B cell (primary cell): Measurements from ENCODE around the gene CEACAM20. TPM values are rescaled to one million over a fixed set of nuclear protein-coding genes. Genes with fewer than 3 reads are reported as not detected.

Experiments used
- ATAC-seq: fragments of 200-7000 bp; cut with Tn5 transposase; one replicate; pipeline ENCODE4 v1.10.0; 2021; ENCODE audit warnings: low read depth, mild to moderate bottlenecking, moderate number of reproducible peaks, moderate library complexity
- CTCF ChIA-PET: fragments of 350-600 bp; sonication (Branson Sonifier 250); formaldehyde crosslinking; loops from one replicate; lab custom pipeline; 2021; ENCODE audit warnings: antibody characterized with exemption, inconsistent platforms; lab: Charles Lee
- POLR2A ChIA-PET: fragments of 350-600 bp; sonication (Branson Sonifier 250); formaldehyde crosslinking; loops from one replicate; lab custom pipeline; 2021; ENCODE audit warnings: antibody characterized with exemption; lab: Charles Lee
- DNase-seq: peaks from one replicate; pipeline ENCODE4 v3.0.0; 2013
- H2AFZ ChIP-seq: 2 replicates; pipeline ENCODE4 v1.6.1; 2012; ENCODE audit warnings: mild to moderate bottlenecking, low read depth, low read length; ENCODE audit not compliant: insufficient read depth, poor library complexity, severe bottlenecking
- H3K27ac ChIP-seq, 2 donors: 1 replicate in 1 of 2; 2 replicates in 1 of 2; pipeline ENCODE4 v1.5.1; 2012 to 2013; ENCODE audit warnings: low read length in 2 of 2, mild to moderate bottlenecking in 2 of 2, moderate library complexity in 1 of 2
- H3K27me3 ChIP-seq, 4 experiments: fragments of 200-600 bp in 1 of 4; sonication (generic) in 1 of 4; replicated peaks in 1 of 4; 1 replicate in 2 of 4; 2 replicates in 2 of 4; pipeline versions ENCODE4 v1.6.1 to v1.7.0; 2013 to 2016; ENCODE audit warnings: low read length in 3 of 4, mild to moderate bottlenecking in 2 of 4, mixed read lengths in 1 of 4, moderate library complexity in 1 of 4; ENCODE audit not compliant: insufficient read depth in 4 of 4, control insufficient read depth in 3 of 4; ENCODE audit errors: control extremely low read depth in 1 of 4
- H3K36me3 ChIP-seq, 2 experiments: replicated peaks in 1 of 2; 1 replicate in 1 of 2; 2 replicates in 1 of 2; pipeline versions ENCODE4 v1.6.1 to v1.7.1; 2013; ENCODE audit warnings: low read length in 1 of 2; ENCODE audit not compliant: insufficient read depth in 2 of 2, control insufficient read depth in 1 of 2; ENCODE audit errors: control extremely low read depth in 1 of 2, extremely low read depth in 1 of 2
- H3K4me1 ChIP-seq, 2 donors: fragments of 200-600 bp in 1 of 2; sonication (generic) in 1 of 2; 1 replicate in 1 of 2; 2 replicates in 1 of 2; pipeline versions ENCODE4 v1.5.1 to v1.6.1; 2013 to 2017; ENCODE audit warnings: low read length in 2 of 2; ENCODE audit not compliant: control insufficient read depth in 2 of 2, insufficient read depth in 2 of 2
- H3K4me2 ChIP-seq: replicated peaks from 2 replicates; pipeline ENCODE3; 2012; ENCODE audit warnings: mild to moderate bottlenecking, low read depth, low read length; ENCODE audit not compliant: poor library complexity, severe bottlenecking
- H3K4me3 ChIP-seq, 5 experiments: fragments of 200-600 bp in 1 of 5; sonication (generic) in 1 of 5; 1 replicate in 3 of 5; 2 replicates in 2 of 5; pipeline versions ENCODE4 v1.5.1 to v1.7.0; 2011 to 2016; ENCODE audit warnings: low read length in 4 of 5, mild to moderate bottlenecking in 4 of 5, low read depth in 2 of 5, control low read depth in 1 of 5, moderate library complexity in 1 of 5; ENCODE audit not compliant: insufficient read depth in 1 of 5; ENCODE audit errors: control extremely low read depth in 1 of 5, extremely low read depth in 1 of 5
- H3K79me2 ChIP-seq: fragments of 200-600 bp; sonication (generic); one replicate; pipeline ENCODE4 v1.6.0; 2016; ENCODE audit warnings: low read length; ENCODE audit not compliant: control insufficient read depth, insufficient read depth
- H3K9ac ChIP-seq: fragments of 200-600 bp; sonication (generic); 2 replicates; pipeline ENCODE4 v1.6.1; 2017; ENCODE audit warnings: mild to moderate bottlenecking, low read length, moderate library complexity
- H3K9me3 ChIP-seq, 3 donors: one replicate each; pipeline versions ENCODE4 v1.6.1 to v1.7.1; 2013; ENCODE audit warnings: low read length in 2 of 3; ENCODE audit not compliant: control insufficient read depth in 2 of 3, insufficient read depth in 1 of 3; ENCODE audit errors: control extremely low read depth in 1 of 3
- H4K20me1 ChIP-seq: 2 replicates; pipeline ENCODE4 v1.6.0; 2012; ENCODE audit warnings: mild to moderate bottlenecking, low read length; ENCODE audit not compliant: insufficient read depth, control insufficient read depth, poor library complexity, severe bottlenecking
- H3K27ac Mint-ChIP-seq: one replicate; pipeline ENCODE4 v1.8.0; 2021; ENCODE audit warnings: mixed read lengths
- H3K27me3 Mint-ChIP-seq: one replicate; pipeline ENCODE4 v1.8.0; 2021; ENCODE audit warnings: mixed read lengths
- H3K4me1 Mint-ChIP-seq: one replicate; pipeline ENCODE4 v1.8.0; 2021; ENCODE audit warnings: mixed read lengths
- H3K4me3 Mint-ChIP-seq: one replicate; pipeline ENCODE4 v1.8.0; 2021; ENCODE audit warnings: mixed read lengths
- H3K9me3 Mint-ChIP-seq: one replicate; pipeline ENCODE4 v1.8.0; 2022; ENCODE audit warnings: mixed read lengths; ENCODE audit not compliant: insufficient read depth
- CTCF ChIP-seq: fragments of 200-600 bp; IDR thresholded peaks from one replicate; pipeline ENCODE4 v1.8.0; 2022; ENCODE audit warnings: antibody characterized with exemption, mild to moderate bottlenecking
- EZH2 ChIP-seq: IDR thresholded peaks from 2 replicates; pipeline ENCODE4 v1.6.1; 2012; ENCODE audit warnings: borderline replicate concordance, low read depth, mild to moderate bottlenecking, moderate library complexity, low read length; ENCODE audit not compliant: insufficient read depth, poor library complexity, severe bottlenecking
- WGBS: methylation state at CpG from one replicate; pipeline ENCODE4 v1.1.5; 2013; ENCODE audit warnings: missing lambda C conversion rate; ENCODE audit not compliant: insufficient coverage; 5-methylcytosine and 5-hydroxymethylcytosine counted together
- intact Hi-C: fragments of 100-400 bp; cut with micrococcal nuclease; formaldehyde crosslinking; loops from one replicate; pipeline ENCODE4 v1.10.0; 2022
- polyA plus RNA-seq: library from polyadenylated mRNA; depleted of rRNA; stranded (reverse); fragments of >200 nt; gene quantifications from 2 replicates; pipeline ENCODE4 v1.2.3, GENCODE V29; 2012
- total RNA-seq, 2 donors: library from RNA; stranded (reverse); fragments of 120-200 nt in 1 of 2; gene quantifications; 1 replicate in 1 of 2; 2 replicates in 1 of 2; pipeline versions ENCODE4 v1.2.3 to v1.2.4, GENCODE V29; 2013 to 2022

Gene CEACAM20
- total and polyA plus RNA-seq, 2 donors (not counting 1 experiment from before 2014, with no cell fraction given): not detected

GRCh38 chr19:44553478-44554171, 24.1 kb upstream of the CEACAM20 start:
- no peak for ATAC-seq
- H3K27me3 ChIP-seq: peaks cover 0 to 7% (median 0%) of the 10 kb centered on the region in 4 experiments
- 82% methylated on average over 4 of the region's 6 CpGs for WGBS

More at GRCh38 chr19:44553478-44554171, 24.1 kb upstream of the CEACAM20 start:
- Mint-ChIP-seq H3K4me1 (no peaks in the 10 kb centered on the region), H3K27me3 (peaks cover 24% of the 10 kb centered on the region), H3K4me3 (no peak overlapping the region), H3K9me3 (peaks cover 11% of the 10 kb centered on the region), H3K27ac (no peak overlapping the region)
- intact Hi-C loops: no loop called here
- ChIA-PET CTCF (no interaction called here), POLR2A (no interaction called here)
- DNase-seq: no peak
- Histone ChIP-seq H3K79me2 (no peaks in the 10 kb centered on the region), H2AFZ (no peak overlapping the region), H3K4me3 (no peak overlapping the region), H3K9ac (no peak overlapping the region), H3K27ac (no peak overlapping the region), H3K4me2 (no peak overlapping the region), H3K9me3 (peaks cover 3 to 21% (median 3%) of the 10 kb centered on the region in 3 donors), H4K20me1 (no peaks in the 10 kb centered on the region), H3K36me3 (no peaks in the 10 kb centered on the region), H3K4me1 (no peaks in the 10 kb centered on the region)
- TF ChIP-seq EZH2 (no peak), CTCF (no peak)
